CD14-positive monocyte (primary cell): Measurements from ENCODE around the gene EEPD1. TPM values are rescaled to one million over a fixed set of nuclear protein-coding genes. Genes with fewer than 3 reads are reported as not detected.

Experiments
- DNase-seq, 3 donors: peaks; one replicate each; pipeline ENCODE4 v3.0.0-alpha.2; 2011 to 2022
- H2AFZ ChIP-seq: 2 replicates; pipeline ENCODE4 v1.6.0; 2012; ENCODE audit warnings: mild to moderate bottlenecking, low read depth, low read length, inconsistent platforms; ENCODE audit not compliant: insufficient read depth, poor library complexity, severe bottlenecking
- H3K27ac ChIP-seq, 2 donors: 1 replicate in 1 of 2; 2 replicates in 1 of 2; pipeline ENCODE4 v1.5.1; 2012 to 2013; ENCODE audit warnings: low read length in 2 of 2, control low read depth in 1 of 2, inconsistent platforms in 1 of 2, low read depth in 1 of 2, mild to moderate bottlenecking in 1 of 2
- H3K27me3 ChIP-seq, 2 donors: one replicate each; pipeline versions ENCODE4 v1.6.0 to v1.6.1; 2011 to 2013; ENCODE audit warnings: low read length in 2 of 2; ENCODE audit not compliant: control insufficient read depth in 2 of 2, insufficient read depth in 2 of 2
- H3K36me3 ChIP-seq, 2 donors: replicated peaks in 1 of 2; 1 replicate in 1 of 2; 2 replicates in 1 of 2; pipeline versions ENCODE4 v1.5.1 to v1.6.1; 2012 to 2013; ENCODE audit warnings: low read length in 2 of 2, control low read depth in 1 of 2, inconsistent platforms in 1 of 2, mild to moderate bottlenecking in 1 of 2; ENCODE audit not compliant: insufficient read depth in 2 of 2, control insufficient read depth in 1 of 2
- H3K4me1 ChIP-seq, 2 donors: 1 replicate in 1 of 2; 2 replicates in 1 of 2; pipeline versions ENCODE4 v1.5.1 to v1.6.1; 2012 to 2013; ENCODE audit warnings: low read length in 2 of 2, control low read depth in 1 of 2, inconsistent platforms in 1 of 2, mild to moderate bottlenecking in 1 of 2, moderate library complexity in 1 of 2; ENCODE audit not compliant: insufficient read depth in 2 of 2, control insufficient read depth in 1 of 2
- H3K4me2 ChIP-seq: replicated peaks from 2 replicates; pipeline ENCODE3; 2012; ENCODE audit warnings: low read length, moderate library complexity, mild to moderate bottlenecking; ENCODE audit not compliant: poor library complexity, severe bottlenecking; ENCODE audit errors: extremely low read depth
- H3K4me3 ChIP-seq, 3 experiments: fragments of 200-600 bp in 1 of 3; sonication (generic) in 1 of 3; replicated peaks in 1 of 3; 1 replicate in 2 of 3; 2 replicates in 1 of 3; pipeline ENCODE4 v1.5.1; 2011 to 2013; ENCODE audit warnings: low read length in 3 of 3, mild to moderate bottlenecking in 3 of 3, control low read depth in 2 of 3, low read depth in 2 of 3, inconsistent platforms in 1 of 3, moderate library complexity in 1 of 3
- H3K79me2 ChIP-seq: 2 replicates; pipeline ENCODE4 v1.6.0; 2012; ENCODE audit warnings: mild to moderate bottlenecking, control low read depth, inconsistent platforms, low read length, moderate library complexity; ENCODE audit not compliant: insufficient read depth
- H3K9ac ChIP-seq: 2 replicates; pipeline ENCODE4 v1.6.0; 2017; ENCODE audit warnings: low read length, mild to moderate bottlenecking; ENCODE audit not compliant: insufficient read depth, poor library complexity, severe bottlenecking
- H3K9me3 ChIP-seq, 2 donors: replicated peaks in 1 of 2; 1 replicate in 1 of 2; 2 replicates in 1 of 2; pipeline versions ENCODE4 v1.5.1 to v1.6.1; 2012 to 2013; ENCODE audit warnings: low read length in 2 of 2, control low read depth in 1 of 2; ENCODE audit not compliant: control insufficient read depth in 1 of 2, insufficient read depth in 1 of 2
- H4K20me1 ChIP-seq: 2 replicates; pipeline ENCODE4 v1.6.0; 2012; ENCODE audit warnings: mild to moderate bottlenecking, low read length, control low read depth, moderate library complexity; ENCODE audit not compliant: insufficient read depth
- H3K27ac Mint-ChIP-seq, 7 donors: one replicate each; pipeline ENCODE4 v1.8.0; 2020; ENCODE audit warnings: mild to moderate bottlenecking in 7 of 7, mixed read lengths in 7 of 7, moderate library complexity in 6 of 7, inconsistent platforms in 2 of 7
- H3K27me3 Mint-ChIP-seq, 3 donors: one replicate each; pipeline ENCODE4 v1.8.0; 2021 to 2022; ENCODE audit warnings: low read depth in 3 of 3, mild to moderate bottlenecking in 3 of 3, mixed read lengths in 3 of 3, moderate library complexity in 3 of 3, inconsistent platforms in 1 of 3
- H3K36me3 Mint-ChIP-seq, 2 donors: one replicate each; pipeline ENCODE4 v1.8.0; 2020; ENCODE audit warnings: mixed read lengths in 2 of 2, inconsistent platforms in 1 of 2, mild to moderate bottlenecking in 1 of 2
- H3K4me1 Mint-ChIP-seq: one replicate; pipeline ENCODE4 v1.8.0; 2020; ENCODE audit warnings: mild to moderate bottlenecking, mixed read lengths
- H3K4me3 Mint-ChIP-seq, 2 donors: one replicate each; pipeline ENCODE4 v1.8.0; 2020; ENCODE audit warnings: mild to moderate bottlenecking in 2 of 2, mixed read lengths in 2 of 2, moderate library complexity in 1 of 2
- H3K9me3 Mint-ChIP-seq, 7 donors: one replicate each; pipeline ENCODE4 v1.8.0; 2020 to 2022; ENCODE audit warnings: mixed read lengths in 7 of 7, mild to moderate bottlenecking in 6 of 7, moderate library complexity in 6 of 7, inconsistent platforms in 2 of 7
- WGBS: methylation state at CpG from one replicate; pipeline ENCODE4 v1.1.5; 2013; ENCODE audit warnings: missing lambda C conversion rate; ENCODE audit not compliant: insufficient coverage; 5-methylcytosine and 5-hydroxymethylcytosine counted together
- intact Hi-C, 2 donors: fragments of 100-400 bp; cut with micrococcal nuclease; formaldehyde crosslinking; loops; one replicate each; pipeline versions ENCODE4 v1.15.0 to v1.15.1; 2023
- polyA plus RNA-seq, 3 donors: library from polyadenylated mRNA; depleted of rRNA in 1 of 3; unstranded in 2 of 3; stranded (reverse) in 1 of 3; fragments of 300-500 nt in 2 of 3; fragments of >200 nt in 1 of 3; fragmentation: Illumina TruSeq in 2 of 3; gene quantifications; 1 replicate in 2 of 3; 2 replicates in 1 of 3; pipeline ENCODE4 v1.2.3, GENCODE V29; 2012 to 2021
- TF ChIP-seq, protein P1 (sequence below): fragments of 200-600 bp; IDR thresholded peaks from one replicate; pipeline ENCODE4 v1.8.0; 2022; ENCODE audit warnings: antibody characterized with exemption, mild to moderate bottlenecking

Gene EEPD1
- polyA plus RNA-seq, 3 donors, result 8.6 to 14.4 (median 12.6) TPM

DNA sequence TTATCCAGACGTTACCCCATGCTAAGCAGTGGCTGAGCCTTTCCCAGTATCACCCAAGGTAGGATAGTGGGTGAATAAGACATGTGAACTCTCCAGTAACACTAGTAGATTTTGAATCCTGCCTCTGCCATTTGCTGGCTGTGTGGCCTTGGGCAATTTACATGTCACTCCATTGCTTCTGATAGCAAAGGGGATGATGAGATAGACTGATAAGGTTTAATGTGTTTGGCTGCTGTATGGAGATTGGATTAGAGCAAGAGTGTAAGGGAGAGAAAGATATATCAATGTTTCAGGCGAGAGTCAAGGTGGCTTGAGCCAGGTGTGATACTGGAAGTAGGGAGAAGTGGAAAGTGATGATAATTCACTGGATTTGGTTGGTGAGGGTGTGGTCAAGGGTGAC is 40.1 kb upstream of the EEPD1 start:
- Histone ChIP-seq H3K36me3 (no peaks in the 10 kb centered on the region), H3K4me3 (no peak overlapping the region), H3K9me3 (no peaks in the 10 kb centered on the region), H3K27ac (no peak overlapping the region), H2AFZ (no peak overlapping the region), H3K27me3 (no peaks in the 10 kb centered on the region), H3K4me2 (no peak overlapping the region), H3K4me1 (peaks cover 18 to 29% of the 10 kb centered on the region in 2 donors), H3K9ac (no peak overlapping the region), H4K20me1 (no peaks in the 10 kb centered on the region), H3K79me2 (no peaks in the 10 kb centered on the region)
- intact Hi-C loops, result loop anchor here in 1 of 2 donors (10.0 kb wide), 1 partner anchor 82 kb away; no protein-coding TSS in a partner anchor
- H3K27me3 Mint-ChIP-seq, result peaks cover 0 to 2% (median 0%) of the 10 kb centered on the region in 3 donors
- TF ChIP-seq, protein P1, sequence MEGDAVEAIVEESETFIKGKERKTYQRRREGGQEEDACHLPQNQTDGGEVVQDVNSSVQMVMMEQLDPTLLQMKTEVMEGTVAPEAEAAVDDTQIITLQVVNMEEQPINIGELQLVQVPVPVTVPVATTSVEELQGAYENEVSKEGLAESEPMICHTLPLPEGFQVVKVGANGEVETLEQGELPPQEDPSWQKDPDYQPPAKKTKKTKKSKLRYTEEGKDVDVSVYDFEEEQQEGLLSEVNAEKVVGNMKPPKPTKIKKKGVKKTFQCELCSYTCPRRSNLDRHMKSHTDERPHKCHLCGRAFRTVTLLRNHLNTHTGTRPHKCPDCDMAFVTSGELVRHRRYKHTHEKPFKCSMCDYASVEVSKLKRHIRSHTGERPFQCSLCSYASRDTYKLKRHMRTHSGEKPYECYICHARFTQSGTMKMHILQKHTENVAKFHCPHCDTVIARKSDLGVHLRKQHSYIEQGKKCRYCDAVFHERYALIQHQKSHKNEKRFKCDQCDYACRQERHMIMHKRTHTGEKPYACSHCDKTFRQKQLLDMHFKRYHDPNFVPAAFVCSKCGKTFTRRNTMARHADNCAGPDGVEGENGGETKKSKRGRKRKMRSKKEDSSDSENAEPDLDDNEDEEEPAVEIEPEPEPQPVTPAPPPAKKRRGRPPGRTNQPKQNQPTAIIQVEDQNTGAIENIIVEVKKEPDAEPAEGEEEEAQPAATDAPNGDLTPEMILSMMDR, result no peak
- DNase-seq, result no peak
- no peak overlapping the region for H3K4me3 Mint-ChIP-seq
- H3K9me3 Mint-ChIP-seq, result peaks cover 0 to 3% (median 0%) of the 10 kb centered on the region in 7 donors
- H3K27ac Mint-ChIP-seq, result no peak overlapping the region
- WGBS, result 100% methylated on average over 1 of the region's 2 CpGs
- peaks cover 1 to 2% of the 10 kb centered on the region in 2 donors for H3K36me3 Mint-ChIP-seq
- peaks cover 29% of the 10 kb centered on the region for H3K4me1 Mint-ChIP-seq

DNA sequence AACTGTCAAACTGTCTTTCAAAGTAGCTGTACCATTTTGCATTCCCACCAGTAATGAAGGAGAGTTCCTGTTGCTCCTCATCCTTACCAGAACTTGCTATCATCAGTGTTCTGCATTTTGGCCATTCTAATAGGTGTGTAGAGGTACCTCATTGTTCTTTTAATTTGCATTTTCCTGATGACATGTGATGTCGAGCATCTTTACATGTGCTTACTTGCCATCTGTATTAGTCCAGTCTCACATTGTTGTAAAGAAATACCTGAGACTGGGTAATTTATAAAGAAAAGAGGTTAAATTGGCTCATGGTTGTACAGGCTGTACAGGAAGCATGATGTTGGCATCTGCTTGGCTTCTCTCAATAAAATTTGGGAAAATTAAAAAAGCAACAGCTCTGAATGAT is 38.7 kb upstream of the EEPD1 start:
- Mint-ChIP-seq H3K4me3 (no peak overlapping the region), H3K4me1 (peaks cover 41% of the 10 kb centered on the region)

More for the DNA sequence above, 38.7 kb upstream of the EEPD1 start:
- Histone ChIP-seq H3K9ac (no peak overlapping the region), H3K36me3 (no peaks in the 10 kb centered on the region), H2AFZ (no peak overlapping the region), H3K27me3 (no peaks in the 10 kb centered on the region), H3K4me2 (no peak overlapping the region), H3K4me3 (no peak overlapping the region), H4K20me1 (no peaks in the 10 kb centered on the region), H3K4me1 (peaks cover 31 to 42% of the 10 kb centered on the region in 2 donors), H3K79me2 (no peaks in the 10 kb centered on the region), H3K27ac (no peak overlapping the region), H3K9me3 (no peaks in the 10 kb centered on the region)
- Mint-ChIP-seq H3K9me3 (no peaks in the 10 kb centered on the region), H3K27me3 (peaks cover 0 to 2% (median 2%) of the 10 kb centered on the region in 3 donors), H3K36me3 (peaks cover 1 to 2% of the 10 kb centered on the region in 2 donors), H3K27ac (no peak overlapping the region)
- intact Hi-C loops, result loop anchor here in 1 of 2 donors (10.0 kb wide), 1 partner anchor 80 kb away; no protein-coding TSS in a partner anchor
- TF ChIP-seq, protein P1, result no peak
- DNase-seq, result no peak
- WGBS, result 80% methylated on average over 1 of the region's 1 CpG
